Measurements from ENCODE around the gene KCNQ1. TPM values are rescaled to one million over a fixed set of nuclear protein-coding genes. Genes with fewer than 3 reads are reported as not detected.

Gene KCNQ1
- polyA plus RNA-seq, 1 of the 3 experiments (the other 2 are of a cell fraction): 0.05 TPM

GRCh38 chr11:2759228-2760195 lies 314.7 kb downstream of the KCNQ1 start (continued):
- TF ChIP-seq IRF3 (IDR thresholded peaks at IDR 0.05; ENCODE audit: low read depth, low read length) (no peak), FOXM1 (IDR thresholded peaks at IDR 0.05; ENCODE audit: low read depth) (no peak)

GRCh38 chr11:2760196-2760871 lies 315.5 kb downstream of the KCNQ1 start:
- no peak overlapping the region for H3K9ac ChIP-seq
- ChIA-PET POLR2A (no interaction called here), CTCF (no interaction called here)
- H2AFZ ChIP-seq (ENCODE audit: low read depth): no peak overlapping the region
- H3K27me3 ChIP-seq (ENCODE audit: insufficient read depth): no peaks in the 10 kb centered on the region
- H3K4me3 ChIP-seq (ENCODE audit: low read depth in 2 of 2, low read length in 1 of 2): no peak overlapping the region
- H3K27ac ChIP-seq (ENCODE audit: low read depth in 2 of 2, low read length in 1 of 2): no peak overlapping the region
- no peaks in the 10 kb centered on the region for H4K20me1 ChIP-seq (ENCODE audit: insufficient read depth)
- H3K79me2 ChIP-seq (ENCODE audit: insufficient read depth): no peaks in the 10 kb centered on the region
- TF ChIP-seq TAF1 (IDR thresholded peaks at IDR 0.05; ENCODE audit: borderline replicate concordance, low read depth, low read length) (no peak), FOXJ3 (CRISPR knock-in tag; IDR thresholded peaks at IDR 0.05) (no peak), EP300 (IDR thresholded peaks at IDR 0.05; ENCODE audit: borderline replicate concordance in 1 of 2, low read depth in 1 of 2, low read length in 1 of 2) (no peak), ZBTB33 (IDR thresholded peaks at IDR 0.05; ENCODE audit: borderline replicate concordance, low read depth) (no peak), MAX (IDR thresholded peaks at IDR 0.05; ENCODE audit: low read depth) (no peak), RAD21 (IDR thresholded peaks at IDR 0.05; ENCODE audit: low read length) (no peak), TEAD4 (IDR thresholded peaks at IDR 0.05; ENCODE audit: borderline replicate concordance, insufficient read depth) (no peak), REST (IDR thresholded peaks at IDR 0.05; ENCODE audit: low read depth, low read length) (no peak), FOSL2 (IDR thresholded peaks at IDR 0.05; ENCODE audit: borderline replicate concordance, low read depth) (no peak)
- H3K36me3 ChIP-seq (replicated peaks in 1 of 2; ENCODE audit: control insufficient read depth in 1 of 2, insufficient read depth in 2 of 2, low read length in 1 of 2): no peaks in the 10 kb centered on the region
- no peak overlapping the region for H3K4me2 ChIP-seq
- H3K9me2 ChIP-seq: no peaks in the 10 kb centered on the region
- H3F3A ChIP-seq (replicated peaks; ENCODE audit: insufficient read depth): peaks cover 4% of the 10 kb centered on the region
- H3K9me3 ChIP-seq: no peaks in the 10 kb centered on the region
- H3K4me1 ChIP-seq (ENCODE audit: control insufficient read depth in 1 of 2, insufficient read depth in 2 of 2, low read depth in 1 of 2, low read length in 1 of 2): peaks cover 0 to 4% of the 10 kb centered on the region in 2 experiments; a peak in 2 of 4 replicates
- 69% methylated on average over 14 of the region's 20 CpGs for WGBS (ENCODE audit: low lambda C conversion rate)
- DNase-seq: no peak

Measured in SK-N-SH (cell line).